Activated T-helper 9 cell treated with anti-CD3 and anti-CD28 coated beads, Interleukin-2, amount 50 U/mL, for 16 hours (primary cell): ENCODE results near the gene TPH1.

Experiments
- DNase-seq: peaks from one replicate; pipeline ENCODE4 v3.0.0-alpha.2; 2020; ENCODE audit warnings: low read depth

TPH1 gene

GRCh38 chr11:18046116-18046777, at the start of gene TPH1:
Gene TPH1 (minus strand): TSS chr11:18046269. CDS start chr11:18040762, 5,507 bp downstream.
- no peak for DNase-seq

GRCh38 chr11:18093959-18094358, 47.9 kb upstream of the TPH1 start:
- DNase-seq = no peak

GRCh38 chr11:18091731-18092130, 45.7 kb upstream of the TPH1 start:
- DNase-seq = no peak

- DNase-seq = no peak
Measured at GRCh38 chr11:18088966-18089365, 42.9 kb upstream of the TPH1 start.

GRCh38 chr11:18088366-18088765, 42.3 kb upstream of the TPH1 start:
- DNase-seq = no peak

GRCh38 chr11:18081551-18081950, 35.5 kb upstream of the TPH1 start:
- no peak for DNase-seq

GRCh38 chr11:18080451-18080850, 34.4 kb upstream of the TPH1 start:
- DNase-seq = no peak

- DNase-seq = no peak
Measured at GRCh38 chr11:18078909-18079308, 32.8 kb upstream of the TPH1 start.

- DNase-seq = no peak
Measured at GRCh38 chr11:18075444-18075843, 29.4 kb upstream of the TPH1 start.

GRCh38 chr11:18071098-18071705, 25.1 kb upstream of the TPH1 start:
- DNase-seq = no peak

GRCh38 chr11:18067372-18067771, 21.3 kb upstream of the TPH1 start:
- no peak for DNase-seq

GRCh38 chr11:18066626-18067025, 20.6 kb upstream of the TPH1 start:
- no peak for DNase-seq

- DNase-seq = no peak
Measured at GRCh38 chr11:18065572-18065971, 19.5 kb upstream of the TPH1 start.

GRCh38 chr11:18064450-18065054, 18.5 kb upstream of the TPH1 start:
- DNase-seq = no peak

- no peak for DNase-seq
Measured at GRCh38 chr11:18063862-18064434, 17.9 kb upstream of the TPH1 start.

- DNase-seq = no peak
Measured at GRCh38 chr11:18063125-18063524, 17.1 kb upstream of the TPH1 start.

- DNase-seq = no peak
Measured at GRCh38 chr11:18061351-18061750, 15.3 kb upstream of the TPH1 start.

GRCh38 chr11:18056561-18057181, 10.6 kb upstream of the TPH1 start:
- no peak for DNase-seq

- no peak for DNase-seq
Measured at GRCh38 chr11:18054511-18055103, 8.5 kb upstream of the TPH1 start.

GRCh38 chr11:18050848-18051247, 4.8 kb upstream of the TPH1 start:
- DNase-seq = no peak

- DNase-seq = no peak
Measured at GRCh38 chr11:18036456-18036855, 9.6 kb downstream of the TPH1 start.

GRCh38 chr11:18027475-18027874, 18.6 kb downstream of the TPH1 start:
- DNase-seq = no peak
